WTC11 (cell line): ENCODE measurements around the gene CLSTN2.

ENCODE experiments used
- ATF6 ChIP-seq: sonication (generic); formaldehyde crosslinking; IDR thresholded peaks from 2 replicates; pipeline ENCODE4 v1.8.1; 2023; ENCODE audit warnings: mild to moderate bottlenecking, missing genetic modification reagents
- CTCF ChIP-seq: fragments of 200-600 bp; IDR thresholded peaks from 2 replicates; pipeline ENCODE4 v1.8.0; 2022; ENCODE audit warnings: antibody characterized with exemption
- E2F1 ChIP-seq: sonication (generic); formaldehyde crosslinking; IDR thresholded peaks from 2 replicates; pipeline ENCODE4 v1.8.0; 2022; ENCODE audit warnings: mild to moderate bottlenecking, missing genetic modification reagents
- MAX ChIP-seq: sonication (generic); formaldehyde crosslinking; IDR thresholded peaks from 2 replicates; pipeline ENCODE4 v1.8.0; 2022; ENCODE audit warnings: mild to moderate bottlenecking, missing genetic modification reagents
- NFE2L1 ChIP-seq: sonication (generic); formaldehyde crosslinking; IDR thresholded peaks from 2 replicates; pipeline ENCODE4 v1.8.1; 2023; ENCODE audit warnings: missing genetic modification reagents
- NFYB ChIP-seq: sonication (generic); formaldehyde crosslinking; conservative IDR thresholded peaks from 2 replicates; pipeline ENCODE4 v1.8.0; 2022; ENCODE audit warnings: low read depth, missing genetic modification reagents
- RELA ChIP-seq: sonication (generic); formaldehyde crosslinking; IDR thresholded peaks from 2 replicates; pipeline ENCODE4 v1.8.1; 2022; ENCODE audit warnings: missing genetic modification reagents, mild to moderate bottlenecking, borderline replicate concordance
- RORB ChIP-seq: fragments of 250-450 bp; sonication (Bioruptor Pico); IDR thresholded peaks from 2 replicates; pipeline ENCODE4 v1.9.0; 2021; ENCODE audit warnings: mild to moderate bottlenecking
- SMAD4 ChIP-seq: sonication (generic); formaldehyde crosslinking; IDR thresholded peaks from 2 replicates; pipeline ENCODE4 v1.8.0; 2022; ENCODE audit warnings: mild to moderate bottlenecking, missing genetic modification reagents
- ZNF138 ChIP-seq: sonication (generic); formaldehyde crosslinking; conservative IDR thresholded peaks from 2 replicates; pipeline ENCODE4 v1.8.1; 2022; ENCODE audit warnings: mild to moderate bottlenecking, moderate library complexity, missing genetic modification reagents
- ZNF317 ChIP-seq: sonication (generic); formaldehyde crosslinking; IDR thresholded peaks from 2 replicates; pipeline ENCODE4 v1.8.1; 2023; ENCODE audit warnings: low read depth, mild to moderate bottlenecking, moderate library complexity, missing genetic modification reagents, borderline replicate concordance

- TF ChIP-seq ZNF138 (CRISPR knock-in tag) (no peak), ZNF317 (CRISPR knock-in tag) (no peak), CTCF (no peak), NFYB (no peak), ATF6 (no peak), RELA (no peak), MAX (CRISPR knock-in tag) (no peak), NFE2L1 (CRISPR knock-in tag) (no peak), SMAD4 (CRISPR knock-in tag) (no peak), RORB (CRISPR knock-in tag) (no peak), E2F1 (CRISPR knock-in tag) (no peak)
Measured at GRCh38 chr3:140463355-140463754, 528.4 kb downstream of the CLSTN2 start.
